ENCODE measurements around the gene PLPPR5. TPM values are rescaled to one million over a fixed set of nuclear protein-coding genes. Genes with fewer than 3 reads are reported as not detected.
A peak's percentile ranks its signal among the peaks of the same experiment; 100 is the strongest.
"Not testable (repeated sequence)": the region's sequence is repeated elsewhere in the genome, so short reads cannot be mapped to it uniquely, and the experiment has no call there.

The PLPPR5 gene, protein sequence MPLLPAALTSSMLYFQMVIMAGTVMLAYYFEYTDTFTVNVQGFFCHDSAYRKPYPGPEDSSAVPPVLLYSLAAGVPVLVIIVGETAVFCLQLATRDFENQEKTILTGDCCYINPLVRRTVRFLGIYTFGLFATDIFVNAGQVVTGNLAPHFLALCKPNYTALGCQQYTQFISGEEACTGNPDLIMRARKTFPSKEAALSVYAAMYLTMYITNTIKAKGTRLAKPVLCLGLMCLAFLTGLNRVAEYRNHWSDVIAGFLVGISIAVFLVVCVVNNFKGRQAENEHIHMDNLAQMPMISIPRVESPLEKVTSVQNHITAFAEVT
- total RNA-seq = not detected
- not detected for polyA plus RNA-seq

DNA sequence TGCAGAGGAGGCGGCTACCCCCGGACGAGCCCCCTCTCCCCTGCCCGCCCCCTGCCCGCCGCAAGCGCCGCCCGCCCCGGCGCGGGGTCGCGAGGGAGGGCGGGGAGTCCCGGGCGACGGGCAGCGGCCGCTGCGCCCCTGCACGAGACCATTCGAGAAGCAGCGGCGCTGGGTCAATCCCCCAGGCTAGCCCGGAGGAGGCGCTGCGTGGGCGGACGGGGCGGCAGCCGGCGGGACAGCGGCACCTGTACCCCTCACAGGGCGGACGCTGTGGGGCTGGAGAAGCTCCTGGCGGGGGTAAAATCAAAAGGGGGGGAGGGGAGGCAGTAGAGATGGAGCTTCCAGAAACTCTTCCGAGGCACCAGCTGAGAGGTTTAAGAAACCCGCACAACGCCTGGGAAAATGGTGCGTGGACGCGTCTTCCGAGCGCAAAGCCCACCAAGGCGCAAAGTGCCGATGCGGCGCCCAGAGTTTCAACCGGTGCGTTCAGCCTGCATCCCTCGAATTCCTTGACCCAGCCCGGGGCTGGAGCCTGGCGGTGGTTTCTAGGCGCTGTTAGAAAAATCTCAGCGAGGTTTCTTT, at the start of gene PLPPR5:
PLPPR5 (minus strand) TSS at position 1 of the 582 bp plus-strand sequence. CDS start 190 bp downstream, outside the sequence.
- Mint-ChIP-seq H3K36me3 (no peaks in the 10 kb centered on the region), H3K27me3 (peaks cover 56% of the 10 kb centered on the region), H3K4me3 (peak within 1 kb of the TSS in 3 of 4 donors; percentile 70 to 80 (median 71)), H3K9me3 (peaks cover 0 to 6% (median 0%) of the 10 kb centered on the region in 7 donors), H3K27ac (no peak within 1 kb of the TSS), H3K4me1 (peaks cover 0 to 10% (median under 1%) of the 10 kb centered on the region in 4 donors)
- Histone ChIP-seq H3K4me1 (ENCODE audit: control insufficient read depth, insufficient read depth, low read length, poor library complexity, severe bottlenecking) (peaks cover 8% of the 10 kb centered on the region), H3K27ac (ENCODE audit: insufficient read depth, low read length, poor library complexity, severe bottlenecking) (no peak within 1 kb of the TSS), H3K36me3 (ENCODE audit: control insufficient read depth, insufficient read depth, low read length) (no peaks in the 10 kb centered on the region), H3K9me3 (ENCODE audit: control insufficient read depth in 2 of 2, low read length in 2 of 2) (no peaks in the 10 kb centered on the region), H3K4me3 (ENCODE audit: low read depth, low read length) (no peak within 1 kb of the TSS), H3K27me3 (ENCODE audit: control insufficient read depth, insufficient read depth, low read length) (peaks cover 29% of the 10 kb centered on the region)
- no peak for DNase-seq
- ATAC-seq (ENCODE audit: low read depth in 2 of 2) = peak; percentile 22 to 25

DNA sequence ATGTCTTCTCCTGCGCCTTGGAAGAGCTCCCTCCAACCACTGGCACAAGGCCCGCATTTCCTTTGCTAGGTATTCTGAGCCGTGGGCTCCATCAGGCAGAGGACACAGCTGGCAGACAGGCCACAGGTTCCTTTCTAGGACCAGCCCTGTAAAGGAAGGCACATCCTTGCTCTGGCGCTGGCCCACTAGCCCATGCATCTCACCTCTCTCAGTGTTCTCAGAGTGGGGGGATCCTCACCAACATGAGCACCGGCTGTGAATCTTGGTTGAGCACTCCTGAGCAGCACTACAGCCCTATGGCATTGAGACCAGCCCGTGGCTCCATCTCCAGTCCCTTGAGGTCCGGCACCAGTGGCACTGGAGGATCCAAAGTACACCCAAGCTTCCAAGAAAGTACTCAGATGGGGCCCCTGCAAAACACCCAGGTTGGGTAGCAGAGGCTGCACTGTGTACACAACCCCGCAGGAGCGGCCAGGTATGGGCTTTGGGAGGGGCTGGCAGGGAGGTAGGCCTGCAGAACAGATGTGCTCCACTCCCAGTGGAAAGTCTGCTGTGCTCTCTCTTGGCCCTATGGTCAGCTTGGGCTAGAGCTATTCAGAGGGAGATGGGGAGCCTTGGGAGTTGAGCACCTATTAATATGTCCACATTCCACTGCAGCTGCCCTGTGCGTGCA, 47.1 kb upstream of the PLPPR5 start:
- H3K27ac ChIP-seq (ENCODE audit: insufficient read depth, low read length, poor library complexity, severe bottlenecking) = no peak overlapping the region
- H3K4me1 ChIP-seq (ENCODE audit: control insufficient read depth, insufficient read depth, low read length, poor library complexity, severe bottlenecking) = no peaks in the 10 kb centered on the region
- DNase-seq = no peak
- no peak for ATAC-seq (ENCODE audit: low read depth in 2 of 2)
- H3K36me3 ChIP-seq (ENCODE audit: control insufficient read depth, insufficient read depth, low read length) = no peaks in the 10 kb centered on the region
- H3K9me3 ChIP-seq (ENCODE audit: control insufficient read depth in 2 of 2, low read length in 2 of 2) = no peaks in the 10 kb centered on the region
- Mint-ChIP-seq H3K9me3 (peaks cover 0 to 4% (median 0%) of the 10 kb centered on the region in 7 donors), H3K27me3 (no peaks in the 10 kb centered on the region), H3K27ac (no peak overlapping the region), H3K4me3 (no peak overlapping the region), H3K36me3 (no peaks in the 10 kb centered on the region), H3K4me1 (peaks cover 0 to 2% (median 0%) of the 10 kb centered on the region in 4 donors)
- no peaks in the 10 kb centered on the region for H3K27me3 ChIP-seq (ENCODE audit: control insufficient read depth, insufficient read depth, low read length)
- no peak overlapping the region for H3K4me3 ChIP-seq (ENCODE audit: low read depth, low read length)

DNA sequence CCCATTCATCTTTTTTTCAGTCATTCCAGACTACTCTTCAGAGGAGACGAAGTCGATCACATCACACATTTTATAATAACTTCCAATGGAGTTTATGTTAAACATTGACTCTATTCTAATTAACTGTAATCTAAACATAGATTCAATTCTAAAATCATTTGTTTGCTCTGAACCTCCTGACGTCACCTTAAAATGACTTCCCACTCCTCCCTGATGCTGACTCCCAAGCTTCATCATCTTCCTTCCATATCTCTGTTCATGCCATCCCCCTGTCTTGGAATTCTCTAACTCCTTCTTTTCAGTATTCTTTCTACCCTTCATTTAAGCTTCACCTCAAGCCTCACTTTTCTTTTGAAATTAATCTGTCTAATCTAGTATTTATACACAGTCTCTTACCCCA, 45.1 kb upstream of the PLPPR5 start:
- no peaks in the 10 kb centered on the region for H3K4me1 ChIP-seq (ENCODE audit: control insufficient read depth, insufficient read depth, low read length, poor library complexity, severe bottlenecking)
- Mint-ChIP-seq H3K36me3 (no peaks in the 10 kb centered on the region), H3K4me1 (no peaks in the 10 kb centered on the region), H3K27ac (no peak overlapping the region), H3K27me3 (no peaks in the 10 kb centered on the region), H3K4me3 (no peak overlapping the region), H3K9me3 (peaks cover 0 to 4% (median 0%) of the 10 kb centered on the region in 7 donors)
- H3K4me3 ChIP-seq (ENCODE audit: low read depth, low read length) = no peak overlapping the region
- no peak for ATAC-seq (ENCODE audit: low read depth in 2 of 2)
- no peak overlapping the region for H3K27ac ChIP-seq (ENCODE audit: insufficient read depth, low read length, poor library complexity, severe bottlenecking)
- no peak for DNase-seq
- H3K9me3 ChIP-seq (ENCODE audit: control insufficient read depth in 2 of 2, low read length in 2 of 2) = no peaks in the 10 kb centered on the region
- no peaks in the 10 kb centered on the region for H3K36me3 ChIP-seq (ENCODE audit: control insufficient read depth, insufficient read depth, low read length)
- H3K27me3 ChIP-seq (ENCODE audit: control insufficient read depth, insufficient read depth, low read length) = no peaks in the 10 kb centered on the region

DNA sequence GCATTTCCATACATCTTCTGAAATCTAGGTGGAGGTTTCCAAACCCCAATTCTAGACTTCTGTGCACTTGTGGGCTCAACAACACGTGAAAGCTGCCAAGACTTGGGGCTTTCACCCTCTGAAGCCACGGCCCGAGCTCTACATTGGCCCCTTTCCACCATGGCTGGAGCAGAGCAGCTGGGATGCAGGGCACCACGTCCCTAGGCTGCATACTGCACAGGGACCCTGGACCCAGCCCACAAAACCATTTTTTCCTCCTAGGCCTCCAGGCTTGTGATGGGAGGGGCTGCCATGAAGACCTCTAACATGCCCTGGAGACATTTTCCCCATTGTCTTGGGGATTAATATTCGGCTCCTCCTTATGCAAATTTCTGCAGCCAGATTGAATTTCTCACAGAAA, 32.1 kb upstream of the PLPPR5 start:
- not testable (repeated sequence) for ATAC-seq (ENCODE audit: low read depth in 2 of 2); DNase-seq; H3K4me1 Mint-ChIP-seq; H3K4me1 ChIP-seq (ENCODE audit: control insufficient read depth, insufficient read depth, low read length, poor library complexity, severe bottlenecking); H3K27me3 Mint-ChIP-seq; H3K36me3 ChIP-seq (ENCODE audit: control insufficient read depth, insufficient read depth, low read length); H3K4me3 ChIP-seq (ENCODE audit: low read depth, low read length); H3K27me3 ChIP-seq (ENCODE audit: control insufficient read depth, insufficient read depth, low read length); H3K27ac Mint-ChIP-seq; H3K36me3 Mint-ChIP-seq; H3K27ac ChIP-seq (ENCODE audit: insufficient read depth, low read length, poor library complexity, severe bottlenecking); H3K4me3 Mint-ChIP-seq; H3K9me3 ChIP-seq (ENCODE audit: control insufficient read depth in 2 of 2, low read length in 2 of 2)
- peaks cover 3 to 51% (median 21%) of the 10 kb centered on the region in 7 donors for H3K9me3 Mint-ChIP-seq

DNA sequence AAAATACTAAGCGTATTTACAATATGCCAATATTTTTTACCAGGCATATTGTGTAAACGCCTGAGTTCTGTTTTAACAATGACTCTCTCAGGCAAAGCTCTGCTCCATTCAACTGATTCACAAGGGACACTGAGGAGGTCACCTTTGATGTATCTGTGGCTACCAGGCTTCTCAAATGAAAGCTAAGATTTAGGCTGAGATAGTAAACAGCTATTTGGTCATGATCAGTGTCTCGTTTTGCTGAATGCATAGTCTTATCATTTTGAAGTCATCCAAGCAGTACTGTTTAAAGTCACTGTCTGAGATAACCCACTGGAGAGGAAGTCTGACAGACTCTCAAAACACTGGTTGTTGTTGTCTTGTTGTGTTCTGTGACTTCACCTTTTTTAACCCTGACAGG, 13.7 kb upstream of the PLPPR5 start:
- Mint-ChIP-seq H3K9me3 (peaks cover 0 to 2% (median 0%) of the 10 kb centered on the region in 7 donors), H3K36me3 (no peaks in the 10 kb centered on the region), H3K27ac (no peak overlapping the region), H3K27me3 (no peaks in the 10 kb centered on the region), H3K4me3 (no peak overlapping the region), H3K4me1 (no peaks in the 10 kb centered on the region)
- H3K27me3 ChIP-seq (ENCODE audit: control insufficient read depth, insufficient read depth, low read length) = no peaks in the 10 kb centered on the region
- no peak for ATAC-seq (ENCODE audit: low read depth in 2 of 2)
- H3K36me3 ChIP-seq (ENCODE audit: control insufficient read depth, insufficient read depth, low read length) = no peaks in the 10 kb centered on the region
- H3K4me3 ChIP-seq (ENCODE audit: low read depth, low read length) = no peak overlapping the region
- no peaks in the 10 kb centered on the region for H3K9me3 ChIP-seq (ENCODE audit: control insufficient read depth in 2 of 2, low read length in 2 of 2)
- H3K4me1 ChIP-seq (ENCODE audit: control insufficient read depth, insufficient read depth, low read length, poor library complexity, severe bottlenecking) = no peaks in the 10 kb centered on the region
- H3K27ac ChIP-seq (ENCODE audit: insufficient read depth, low read length, poor library complexity, severe bottlenecking) = no peak overlapping the region
- DNase-seq = no peak

DNA sequence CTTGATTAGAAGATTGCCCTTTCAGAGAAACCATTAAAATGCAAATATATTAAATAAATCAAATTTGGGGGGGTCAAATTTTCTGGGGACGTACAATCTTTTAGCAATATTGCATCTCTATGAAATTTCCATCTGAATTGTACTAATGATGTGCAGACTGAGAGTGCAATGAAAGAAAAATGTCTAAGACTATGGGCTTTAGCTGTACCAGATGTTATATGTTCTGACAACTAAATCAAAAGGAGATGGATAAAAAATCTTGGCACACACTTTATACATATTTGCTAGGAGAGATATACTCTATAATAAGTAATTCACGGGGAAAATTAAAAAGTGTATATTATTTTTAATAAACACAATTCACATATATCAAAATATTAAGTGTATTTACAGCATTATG, 13.0 kb upstream of the PLPPR5 start:
- ATAC-seq (ENCODE audit: low read depth in 2 of 2) = no peak

DNA sequence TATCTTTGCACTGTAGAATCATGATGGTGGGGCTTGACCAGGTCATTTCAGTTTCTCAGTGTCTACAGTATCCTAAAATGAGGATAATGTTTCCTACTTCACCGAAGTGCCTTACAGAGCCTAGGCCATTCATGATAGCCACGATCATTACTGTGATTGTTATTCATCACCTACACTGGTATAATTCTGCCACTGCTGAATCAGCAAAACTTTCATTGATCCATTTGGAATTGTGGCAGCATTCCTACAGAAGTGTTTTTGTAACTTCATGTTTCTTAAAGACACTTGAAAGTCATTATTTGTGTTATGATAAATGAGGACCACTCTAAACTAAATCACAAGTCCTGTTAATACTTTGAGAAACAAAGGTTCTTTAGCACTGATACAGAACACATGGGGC, 6.0 kb upstream of the PLPPR5 start:
- Mint-ChIP-seq H3K4me1 (peaks cover 0 to under 1% (median 0%) of the 10 kb centered on the region in 4 donors), H3K9me3 (peaks cover 0 to 3% (median 0%) of the 10 kb centered on the region in 7 donors), H3K36me3 (no peaks in the 10 kb centered on the region), H3K27me3 (peaks cover 20% of the 10 kb centered on the region), H3K27ac (no peak overlapping the region), H3K4me3 (no peak overlapping the region)
- H3K4me1 ChIP-seq (ENCODE audit: control insufficient read depth, insufficient read depth, low read length, poor library complexity, severe bottlenecking) = no peaks in the 10 kb centered on the region
- DNase-seq = no peak
- no peaks in the 10 kb centered on the region for H3K36me3 ChIP-seq (ENCODE audit: control insufficient read depth, insufficient read depth, low read length)
- no peak overlapping the region for H3K4me3 ChIP-seq (ENCODE audit: low read depth, low read length)
- H3K27me3 ChIP-seq (ENCODE audit: control insufficient read depth, insufficient read depth, low read length) = peaks cover 13% of the 10 kb centered on the region
- no peak for ATAC-seq (ENCODE audit: low read depth in 2 of 2)
- no peak overlapping the region for H3K27ac ChIP-seq (ENCODE audit: insufficient read depth, low read length, poor library complexity, severe bottlenecking)
- no peaks in the 10 kb centered on the region for H3K9me3 ChIP-seq (ENCODE audit: control insufficient read depth in 2 of 2, low read length in 2 of 2)

More for the DNA sequence above, 13.0 kb upstream of the PLPPR5 start:
- H3K27me3 Mint-ChIP-seq = no peaks in the 10 kb centered on the region
- H3K9me3 Mint-ChIP-seq = peaks cover 0 to 2% (median 0%) of the 10 kb centered on the region in 7 donors
- Histone ChIP-seq H3K27ac (ENCODE audit: insufficient read depth, low read length, poor library complexity, severe bottlenecking) (no peak overlapping the region), H3K4me1 (ENCODE audit: control insufficient read depth, insufficient read depth, low read length, poor library complexity, severe bottlenecking) (no peaks in the 10 kb centered on the region), H3K27me3 (ENCODE audit: control insufficient read depth, insufficient read depth, low read length) (no peaks in the 10 kb centered on the region), H3K36me3 (ENCODE audit: control insufficient read depth, insufficient read depth, low read length) (no peaks in the 10 kb centered on the region), H3K4me3 (ENCODE audit: low read depth, low read length) (no peak overlapping the region), H3K9me3 (ENCODE audit: control insufficient read depth in 2 of 2, low read length in 2 of 2) (no peaks in the 10 kb centered on the region)
- H3K4me1 Mint-ChIP-seq = no peaks in the 10 kb centered on the region
- H3K4me3 Mint-ChIP-seq = no peak overlapping the region
- DNase-seq = no peak
- no peaks in the 10 kb centered on the region for H3K36me3 Mint-ChIP-seq
- H3K27ac Mint-ChIP-seq = no peak overlapping the region
